ENCODE data around the gene KDM7A. TPM values are rescaled to one million over a fixed set of nuclear protein-coding genes. Genes with fewer than 3 reads are reported as not detected.

KDM7A gene
- total and polyA plus RNA-seq, 10 of the 15 experiments (the other 5 are each of a cell fraction or from before 2014, with no cell fraction given) = 0.07 to 0.96 (median 0.74) TPM

DNA sequence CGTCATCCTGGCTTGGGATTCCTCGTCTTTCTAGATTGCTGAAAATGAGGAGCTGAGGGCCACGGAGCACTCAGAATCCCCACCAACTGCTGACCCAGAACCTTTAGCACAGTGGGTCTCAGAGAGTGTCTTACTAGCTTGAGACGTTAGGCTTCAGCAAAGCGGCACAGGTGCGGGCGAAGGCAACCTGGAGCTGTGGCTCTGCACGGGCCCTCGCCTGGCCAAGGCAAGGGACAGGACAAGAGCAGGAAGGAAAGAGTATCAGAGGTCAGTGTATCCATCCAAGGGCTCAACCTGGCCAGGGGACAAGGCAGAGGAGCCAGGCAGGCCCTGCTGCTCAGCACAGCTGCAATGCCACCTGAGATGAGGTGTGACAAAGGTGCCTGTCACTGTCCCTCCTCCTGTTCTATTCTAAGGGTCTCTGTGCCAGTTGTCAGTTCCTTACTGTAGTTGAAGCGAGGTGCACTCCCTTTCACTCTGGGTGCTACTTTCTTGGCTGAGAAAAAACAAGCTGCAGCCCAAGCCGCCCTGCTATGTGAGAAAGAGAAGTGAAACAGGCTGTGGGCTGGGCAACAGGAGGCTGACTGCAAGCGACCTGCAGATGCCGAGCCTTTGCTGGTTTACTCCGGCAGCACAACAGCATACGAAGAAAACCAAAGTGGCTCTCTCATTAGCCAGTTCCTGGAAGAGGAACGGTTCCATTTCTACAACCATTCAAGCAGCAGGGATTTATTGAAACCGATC is 33.3 kb upstream of the KDM7A start (continued):
- TF ChIP-seq, protein P1, sequence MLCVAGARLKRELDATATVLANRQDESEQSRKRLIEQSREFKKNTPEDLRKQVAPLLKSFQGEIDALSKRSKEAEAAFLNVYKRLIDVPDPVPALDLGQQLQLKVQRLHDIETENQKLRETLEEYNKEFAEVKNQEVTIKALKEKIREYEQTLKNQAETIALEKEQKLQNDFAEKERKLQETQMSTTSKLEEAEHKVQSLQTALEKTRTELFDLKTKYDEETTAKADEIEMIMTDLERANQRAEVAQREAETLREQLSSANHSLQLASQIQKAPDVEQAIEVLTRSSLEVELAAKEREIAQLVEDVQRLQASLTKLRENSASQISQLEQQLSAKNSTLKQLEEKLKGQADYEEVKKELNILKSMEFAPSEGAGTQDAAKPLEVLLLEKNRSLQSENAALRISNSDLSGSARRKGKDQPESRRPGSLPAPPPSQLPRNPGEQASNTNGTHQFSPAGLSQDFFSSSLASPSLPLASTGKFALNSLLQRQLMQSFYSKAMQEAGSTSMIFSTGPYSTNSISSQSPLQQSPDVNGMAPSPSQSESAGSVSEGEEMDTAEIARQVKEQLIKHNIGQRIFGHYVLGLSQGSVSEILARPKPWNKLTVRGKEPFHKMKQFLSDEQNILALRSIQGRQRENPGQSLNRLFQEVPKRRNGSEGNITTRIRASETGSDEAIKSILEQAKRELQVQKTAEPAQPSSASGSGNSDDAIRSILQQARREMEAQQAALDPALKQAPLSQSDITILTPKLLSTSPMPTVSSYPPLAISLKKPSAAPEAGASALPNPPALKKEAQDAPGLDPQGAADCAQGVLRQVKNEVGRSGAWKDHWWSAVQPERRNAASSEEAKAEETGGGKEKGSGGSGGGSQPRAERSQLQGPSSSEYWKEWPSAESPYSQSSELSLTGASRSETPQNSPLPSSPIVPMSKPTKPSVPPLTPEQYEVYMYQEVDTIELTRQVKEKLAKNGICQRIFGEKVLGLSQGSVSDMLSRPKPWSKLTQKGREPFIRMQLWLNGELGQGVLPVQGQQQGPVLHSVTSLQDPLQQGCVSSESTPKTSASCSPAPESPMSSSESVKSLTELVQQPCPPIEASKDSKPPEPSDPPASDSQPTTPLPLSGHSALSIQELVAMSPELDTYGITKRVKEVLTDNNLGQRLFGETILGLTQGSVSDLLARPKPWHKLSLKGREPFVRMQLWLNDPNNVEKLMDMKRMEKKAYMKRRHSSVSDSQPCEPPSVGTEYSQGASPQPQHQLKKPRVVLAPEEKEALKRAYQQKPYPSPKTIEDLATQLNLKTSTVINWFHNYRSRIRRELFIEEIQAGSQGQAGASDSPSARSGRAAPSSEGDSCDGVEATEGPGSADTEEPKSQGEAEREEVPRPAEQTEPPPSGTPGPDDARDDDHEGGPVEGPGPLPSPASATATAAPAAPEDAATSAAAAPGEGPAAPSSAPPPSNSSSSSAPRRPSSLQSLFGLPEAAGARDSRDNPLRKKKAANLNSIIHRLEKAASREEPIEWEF (IDR thresholded peaks at IDR 0.05; ENCODE audit: insufficient replicate concordance, low read depth, low read length) = peak; percentile 43
- TF ChIP-seq, protein P2, sequence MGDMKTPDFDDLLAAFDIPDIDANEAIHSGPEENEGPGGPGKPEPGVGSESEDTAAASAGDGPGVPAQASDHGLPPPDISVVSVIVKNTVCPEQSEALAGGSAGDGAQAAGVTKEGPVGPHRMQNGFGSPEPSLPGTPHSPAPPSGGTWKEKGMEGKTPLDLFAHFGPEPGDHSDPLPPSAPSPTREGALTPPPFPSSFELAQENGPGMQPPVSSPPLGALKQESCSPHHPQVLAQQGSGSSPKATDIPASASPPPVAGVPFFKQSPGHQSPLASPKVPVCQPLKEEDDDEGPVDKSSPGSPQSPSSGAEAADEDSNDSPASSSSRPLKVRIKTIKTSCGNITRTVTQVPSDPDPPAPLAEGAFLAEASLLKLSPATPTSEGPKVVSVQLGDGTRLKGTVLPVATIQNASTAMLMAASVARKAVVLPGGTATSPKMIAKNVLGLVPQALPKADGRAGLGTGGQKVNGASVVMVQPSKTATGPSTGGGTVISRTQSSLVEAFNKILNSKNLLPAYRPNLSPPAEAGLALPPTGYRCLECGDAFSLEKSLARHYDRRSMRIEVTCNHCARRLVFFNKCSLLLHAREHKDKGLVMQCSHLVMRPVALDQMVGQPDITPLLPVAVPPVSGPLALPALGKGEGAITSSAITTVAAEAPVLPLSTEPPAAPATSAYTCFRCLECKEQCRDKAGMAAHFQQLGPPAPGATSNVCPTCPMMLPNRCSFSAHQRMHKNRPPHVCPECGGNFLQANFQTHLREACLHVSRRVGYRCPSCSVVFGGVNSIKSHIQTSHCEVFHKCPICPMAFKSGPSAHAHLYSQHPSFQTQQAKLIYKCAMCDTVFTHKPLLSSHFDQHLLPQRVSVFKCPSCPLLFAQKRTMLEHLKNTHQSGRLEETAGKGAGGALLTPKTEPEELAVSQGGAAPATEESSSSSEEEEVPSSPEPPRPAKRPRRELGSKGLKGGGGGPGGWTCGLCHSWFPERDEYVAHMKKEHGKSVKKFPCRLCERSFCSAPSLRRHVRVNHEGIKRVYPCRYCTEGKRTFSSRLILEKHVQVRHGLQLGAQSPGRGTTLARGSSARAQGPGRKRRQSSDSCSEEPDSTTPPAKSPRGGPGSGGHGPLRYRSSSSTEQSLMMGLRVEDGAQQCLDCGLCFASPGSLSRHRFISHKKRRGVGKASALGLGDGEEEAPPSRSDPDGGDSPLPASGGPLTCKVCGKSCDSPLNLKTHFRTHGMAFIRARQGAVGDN (IDR thresholded peaks at IDR 0.05) = no peak
- TF ChIP-seq SMC3 (IDR thresholded peaks at IDR 0.05; ENCODE audit: borderline replicate concordance, low read length) (peak; percentile 1; the same call in 1 of the 2 replicates), SUZ12 (IDR thresholded peaks at IDR 0.05; ENCODE audit: unreplicated experiment) (no peak), ZBTB40 (IDR thresholded peaks at IDR 0.05; ENCODE audit: borderline replicate concordance) (no peak), RAD21 (IDR thresholded peaks at IDR 0.05; ENCODE audit: insufficient read depth, low read depth, low read length) (0 out of 2 replicates have a peak, but pooled peaks have one; percentile 24), CHD1 (IDR thresholded peaks at IDR 0.05; ENCODE audit: low read depth, low read length) (no peak), TCF3 (IDR thresholded peaks at IDR 0.05; ENCODE audit: borderline replicate concordance, insufficient read depth, low read depth, low read length) (peak; percentile 79; the same call in 1 of the 2 replicates)
- TF ChIP-seq, protein P3, sequence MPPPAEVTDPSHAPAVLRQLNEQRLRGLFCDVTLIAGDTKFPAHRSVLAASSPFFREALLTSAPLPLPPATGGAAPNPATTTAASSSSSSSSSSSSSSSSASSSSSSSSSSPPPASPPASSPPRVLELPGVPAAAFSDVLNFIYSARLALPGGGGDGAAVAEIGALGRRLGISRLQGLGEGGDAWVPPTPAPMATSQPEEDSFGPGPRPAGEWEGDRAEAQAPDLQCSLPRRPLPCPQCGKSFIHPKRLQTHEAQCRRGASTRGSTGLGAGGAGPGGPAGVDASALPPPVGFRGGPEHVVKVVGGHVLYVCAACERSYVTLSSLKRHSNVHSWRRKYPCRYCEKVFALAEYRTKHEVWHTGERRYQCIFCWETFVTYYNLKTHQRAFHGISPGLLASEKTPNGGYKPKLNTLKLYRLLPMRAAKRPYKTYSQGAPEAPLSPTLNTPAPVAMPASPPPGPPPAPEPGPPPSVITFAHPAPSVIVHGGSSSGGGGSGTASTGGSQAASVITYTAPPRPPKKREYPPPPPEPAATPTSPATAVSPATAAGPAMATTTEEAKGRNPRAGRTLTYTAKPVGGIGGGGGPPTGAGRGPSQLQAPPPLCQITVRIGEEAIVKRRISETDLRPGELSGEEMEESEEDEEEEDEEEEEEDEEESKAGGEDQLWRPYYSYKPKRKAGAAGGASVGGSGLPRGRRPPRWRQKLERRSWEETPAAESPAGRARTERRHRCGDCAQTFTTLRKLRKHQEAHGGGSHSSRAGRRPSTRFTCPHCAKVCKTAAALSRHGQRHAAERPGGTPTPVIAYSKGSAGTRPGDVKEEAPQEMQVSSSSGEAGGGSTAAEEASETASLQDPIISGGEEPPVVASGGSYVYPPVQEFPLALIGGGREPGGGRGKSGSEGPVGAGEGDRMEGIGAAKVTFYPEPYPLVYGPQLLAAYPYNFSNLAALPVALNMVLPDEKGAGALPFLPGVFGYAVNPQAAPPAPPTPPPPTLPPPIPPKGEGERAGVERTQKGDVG (CRISPR knock-in tag; IDR thresholded peaks at IDR 0.05) = no peak

Data from GM12878 (cell line).